CD4-positive, alpha-beta T cell treated with Interleukin-2 at 100 ng/mL for 4 hours (primary cell): Measurements from ENCODE around the gene AGAP1.
"Not testable (repeated sequence)": the region's sequence is repeated elsewhere in the genome, so short reads cannot be mapped to it uniquely, and the experiment has no call there.

ENCODE experiments used
- DNase-seq: peaks from one replicate; pipeline ENCODE4 v3.0.0-alpha.2; 2020; ENCODE audit warnings: low spot score

Gene AGAP1

GRCh38 chr2:236130349-236130998 is 636.6 kb downstream of the AGAP1 start:
- DNase-seq, result no peak

GRCh38 chr2:236131073-236131692 is 637.3 kb downstream of the AGAP1 start:
- no peak for DNase-seq

GRCh38 chr2:236133410-236134012 is 639.7 kb downstream of the AGAP1 start:
- DNase-seq, result no peak

GRCh38 chr2:236136538-236136937 is 642.7 kb downstream of the AGAP1 start:
- no peak for DNase-seq

- DNase-seq, result no peak
Measured at GRCh38 chr2:236137066-236137465, 643.2 kb downstream of the AGAP1 start.

GRCh38 chr2:236141616-236142015 is 647.8 kb downstream of the AGAP1 start:
- not testable (repeated sequence) for DNase-seq

- DNase-seq, result no peak
Measured at GRCh38 chr2:236143811-236144210, 650.0 kb downstream of the AGAP1 start.

- no peak for DNase-seq
Measured at GRCh38 chr2:236146436-236146835, 652.6 kb downstream of the AGAP1 start.

- DNase-seq, result no peak
Measured at GRCh38 chr2:236155406-236155805, 661.6 kb downstream of the AGAP1 start.

- DNase-seq, result no peak
Measured at GRCh38 chr2:236156095-236156859, 662.4 kb downstream of the AGAP1 start.

- DNase-seq, result no peak
Measured at GRCh38 chr2:236156860-236157194, 663.0 kb downstream of the AGAP1 start.

- no peak for DNase-seq
Measured at GRCh38 chr2:236157366-236157765, 663.5 kb downstream of the AGAP1 start.

GRCh38 chr2:236157815-236158498 is 664.1 kb downstream of the AGAP1 start:
- DNase-seq, result no peak

- no peak for DNase-seq
Measured at GRCh38 chr2:236158969-236159777, 665.3 kb downstream of the AGAP1 start.

- DNase-seq, result no peak
Measured at GRCh38 chr2:236159778-236160170, 665.9 kb downstream of the AGAP1 start.

- no peak for DNase-seq
Measured at GRCh38 chr2:236160366-236161081, 666.7 kb downstream of the AGAP1 start.

GRCh38 chr2:236161082-236161462 is 667.2 kb downstream of the AGAP1 start:
- no peak for DNase-seq

- no peak for DNase-seq
Measured at GRCh38 chr2:236161531-236161930, 667.7 kb downstream of the AGAP1 start.

- no peak for DNase-seq
Measured at GRCh38 chr2:236162031-236162845, 668.4 kb downstream of the AGAP1 start.

GRCh38 chr2:236162882-236163470 is 669.1 kb downstream of the AGAP1 start:
- no peak for DNase-seq
